Renal cortex interstitium (tissue), 11 donors: Measurements from ENCODE around the gene ARHGAP23. TPM values are rescaled to one million over a fixed set of nuclear protein-coding genes. Genes with fewer than 3 reads are reported as not detected.

ENCODE experiments used
- DNase-seq, 11 donors: peaks; one replicate each; pipeline ENCODE4 v3.0.0-alpha.2; 2013; ENCODE audit warnings: low read depth in 9 of 11, low spot score in 4 of 11; ENCODE audit errors: extremely low read depth in 1 of 11
- polyA plus RNA-seq, 3 donors: library from polyadenylated mRNA; unstranded; fragments of 120-200 nt; gene quantifications; one replicate each; pipeline ENCODE4 v1.2.1, GENCODE V29; 2013; ENCODE audit not compliant: insufficient read length in 3 of 3

Gene ARHGAP23
- polyA plus RNA-seq, 3 donors, result 51.3 to 60.8 (median 53.2) TPM

GRCh38 chr17:38554430-38555350 is 126.4 kb downstream of the ARHGAP23 start:
- no peak for DNase-seq

GRCh38 chr17:38556239-38556638 is 128.0 kb downstream of the ARHGAP23 start:
- DNase-seq, result no peak

- no peak for DNase-seq
Measured at GRCh38 chr17:38557396-38557795, 129.1 kb downstream of the ARHGAP23 start.

GRCh38 chr17:38557836-38558727 is 129.8 kb downstream of the ARHGAP23 start:
- peak; percentile 68 to 86 (median 79) for DNase-seq

- DNase-seq, result no peak
Measured at GRCh38 chr17:38558728-38559050, 130.4 kb downstream of the ARHGAP23 start.

GRCh38 chr17:38559051-38559879 is 131.0 kb downstream of the ARHGAP23 start:
- peak in 8 of 11 donors; percentile 54 to 79 (median 70) for DNase-seq

- no peak for DNase-seq
Measured at GRCh38 chr17:38559880-38560230, 131.6 kb downstream of the ARHGAP23 start.

- DNase-seq, result no peak
Measured at GRCh38 chr17:38560503-38561318, 132.4 kb downstream of the ARHGAP23 start.

GRCh38 chr17:38561416-38562214 is 133.4 kb downstream of the ARHGAP23 start:
- no peak for DNase-seq

Other genes with a start within 250 kb of the ARHGAP23 start
- gene TBC1D3, start 235.9 kb upstream of the ARHGAP23 start, polyA plus RNA-seq, result not detected
- gene MRPL45, start 131.3 kb upstream of the ARHGAP23 start, polyA plus RNA-seq, result 10 to 100 TPM; 54.3 to 72.7 (median 61.9) TPM
- gene GPR179, start 84.5 kb upstream of the ARHGAP23 start, polyA plus RNA-seq, result under 1 TPM; 0.06 to 0.44 (median 0.19) TPM
- 10 to 100 TPM; 17.4 to 19.8 (median 19.2) TPM for gene SOCS7, start 76.6 kb upstream of the ARHGAP23 start, polyA plus RNA-seq
- gene SRCIN1, start 177.5 kb downstream of the ARHGAP23 start, polyA plus RNA-seq, result 1 to 10 TPM; 3.0 to 6.9 (median 5.3) TPM
- gene EPOP, start 246.5 kb downstream of the ARHGAP23 start, polyA plus RNA-seq, result 1 to 10 TPM; 1.8 to 1.9 (median 1.8) TPM